Fibroblast of villous mesenchyme (primary cell): ENCODE data around the gene TSPAN4. TPM values are rescaled to one million over a fixed set of nuclear protein-coding genes. Genes with fewer than 3 reads are reported as not detected.

Experiments used
- DNase-seq: peaks from one replicate; pipeline ENCODE4 v3.0.0-alpha.2; 2010; ENCODE audit warnings: low read depth
- H3K4me3 ChIP-seq: 2 replicates; pipeline ENCODE4 v1.5.1; 2011; ENCODE audit warnings: low read depth, mild to moderate bottlenecking, low read length
- CTCF ChIP-seq: IDR thresholded peaks from 2 replicates; pipeline ENCODE4 v1.5.1; 2012; ENCODE audit warnings: low read depth, mild to moderate bottlenecking, low read length; ENCODE audit not compliant: insufficient read depth
- total RNA-seq: library from RNA; depleted of rRNA; stranded (reverse); fragments of >200 nt; gene quantifications from 2 replicates; pipeline ENCODE4 v1.2.3, GENCODE V29; 2012

The TSPAN4 gene
- total RNA-seq, 1 donor: 113 TPM

DNA sequence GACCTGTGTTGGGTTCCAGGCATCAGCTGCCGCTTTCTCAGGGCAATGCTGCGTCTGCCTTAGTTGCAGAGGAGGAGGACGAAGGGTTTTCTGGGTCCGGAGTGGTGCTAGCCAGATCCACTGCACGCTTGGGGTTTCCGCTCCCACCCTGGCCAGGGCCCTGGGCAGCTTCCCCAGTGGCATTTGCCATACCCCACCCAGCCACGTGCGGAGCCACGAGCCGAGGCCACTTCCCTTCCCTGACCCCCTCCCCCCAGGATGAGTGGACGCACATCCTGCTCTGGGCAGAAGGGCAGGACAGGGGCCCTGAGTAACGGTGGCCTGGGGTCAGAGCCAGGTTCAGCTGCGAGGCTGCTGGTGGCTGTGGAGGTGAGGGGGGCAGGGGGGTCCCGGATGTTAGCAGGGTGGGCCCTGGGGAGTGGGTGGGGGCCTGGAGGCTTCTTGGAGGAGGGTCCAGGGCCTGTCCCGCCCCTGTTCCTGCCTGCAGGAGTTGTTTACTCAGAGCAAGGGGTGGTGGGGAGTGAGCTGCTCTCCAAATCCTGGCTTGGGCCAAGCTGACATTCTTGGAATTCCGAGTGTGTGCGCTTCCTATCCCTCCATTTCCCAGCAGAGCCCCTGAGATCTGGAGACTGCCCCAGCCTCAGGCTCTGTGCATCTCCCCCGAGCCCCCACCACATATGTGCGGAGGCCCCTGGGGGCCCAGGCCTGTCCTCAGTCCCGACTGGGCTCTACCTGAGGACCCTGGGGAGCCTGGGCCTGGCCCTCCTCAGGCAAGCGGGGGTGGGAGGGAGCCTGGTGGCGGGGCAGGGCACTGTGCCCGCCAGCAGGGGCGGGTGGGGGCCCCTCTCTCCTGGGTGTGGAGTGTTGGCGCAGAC, 1.4 kb downstream of the TSPAN4 start:
- TF ChIP-seq CTCF: no peak
- H3K4me3 ChIP-seq: peak overlapping the region; percentile 86
- peak; percentile 95 for DNase-seq

GRCh38 chr11:844693-845644, 2.3 kb downstream of the TSPAN4 start:
- TF ChIP-seq CTCF: no peak
- DNase-seq: peak; percentile 97
- peak overlapping the region; percentile 86 for H3K4me3 ChIP-seq

DNA sequence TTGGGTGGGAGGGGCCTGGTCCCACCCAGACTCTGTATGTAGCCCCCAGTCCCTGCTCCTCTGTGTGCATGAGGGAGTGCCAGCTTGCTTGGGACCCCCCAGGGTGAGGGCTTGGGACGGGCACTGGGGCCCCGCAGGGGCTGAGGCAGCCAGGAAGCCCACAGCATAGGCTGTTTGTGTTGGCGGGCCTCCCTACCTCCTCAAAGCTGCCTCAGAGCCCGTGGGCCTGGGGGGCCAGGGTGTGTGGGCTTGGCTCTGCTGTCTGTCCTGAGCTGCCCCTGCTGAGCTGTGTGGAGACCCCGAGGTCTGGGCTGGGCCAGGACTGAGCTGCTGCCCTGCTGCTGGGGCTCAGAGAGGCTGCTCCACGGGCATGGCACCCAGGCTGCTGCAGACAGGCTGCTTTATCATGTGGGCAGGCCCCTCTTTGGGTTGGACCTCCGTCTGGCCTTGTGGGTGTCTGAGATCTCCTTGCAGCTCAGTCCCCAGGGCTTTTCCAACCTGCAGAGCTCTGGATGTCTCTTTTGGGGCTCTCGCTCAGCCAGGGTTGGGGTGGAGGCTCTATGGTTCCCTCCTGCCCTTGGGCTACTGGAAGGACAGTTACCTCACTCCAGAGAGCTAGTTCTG, 3.3 kb downstream of the TSPAN4 start:
- TF ChIP-seq CTCF: no peak
- no peak for DNase-seq
- H3K4me3 ChIP-seq: peak overlapping the region; percentile 86

- no peak overlapping the region for H3K4me3 ChIP-seq
- no peak for DNase-seq
- no peak for TF ChIP-seq CTCF
Measured at GRCh38 chr11:846496-847098, 3.9 kb downstream of the TSPAN4 start.

- DNase-seq: no peak
- no peak overlapping the region for H3K4me3 ChIP-seq
- TF ChIP-seq CTCF: no peak
Measured at GRCh38 chr11:847876-848275, 5.2 kb downstream of the TSPAN4 start.

GRCh38 chr11:848380-848931, 5.8 kb downstream of the TSPAN4 start:
- H3K4me3 ChIP-seq: no peak overlapping the region
- DNase-seq: peak; percentile 40
- peak; percentile 89 for TF ChIP-seq CTCF
